SK-N-SH treated with all-trans-retinoic acid at 6 μM for 48 hours (cell line): ENCODE results near the gene SEC16A.

Experiments used
- ATAC-seq: fragments of 200-7000 bp; cut with Tn5 transposase; 3 replicates; pipeline ENCODE4 v1.9.1; 2020; ENCODE audit warnings: mild to moderate bottlenecking, moderate library complexity
- ARNTL ChIP-seq: fragments of 450-650 bp; formaldehyde crosslinking; IDR thresholded peaks from 2 replicates; pipeline ENCODE4 v1.5.0; 2020; ENCODE audit warnings: low read depth, mild to moderate bottlenecking, moderate library complexity, borderline replicate concordance
- BACH2 ChIP-seq: fragments of 250-450 bp; sonication (Bioruptor Pico); IDR thresholded peaks from 2 replicates; pipeline ENCODE4 v1.9.0; 2021; ENCODE audit warnings: mild to moderate bottlenecking, borderline replicate concordance
- CREB5 ChIP-seq: fragments of 250-450 bp; sonication (Bioruptor Pico); IDR thresholded peaks from 2 replicates; pipeline ENCODE4 v1.5.1; 2020; ENCODE audit warnings: low read depth, mild to moderate bottlenecking, moderate library complexity
- CSDC2 ChIP-seq: fragments of 250-450 bp; sonication (Bioruptor Pico); IDR thresholded peaks from 2 replicates; pipeline ENCODE4 v1.5.0; 2020; ENCODE audit warnings: mild to moderate bottlenecking, moderate library complexity
- CSRNP3 ChIP-seq: fragments of 250-450 bp; sonication (Bioruptor Pico); IDR thresholded peaks from 2 replicates; pipeline ENCODE4 v1.5.1; 2021; ENCODE audit warnings: mild to moderate bottlenecking, moderate library complexity
- ESRRG ChIP-seq: fragments of 250-450 bp; sonication (Bioruptor Pico); IDR thresholded peaks from 2 replicates; pipeline ENCODE4 v1.6.1; 2021; ENCODE audit warnings: mild to moderate bottlenecking
- GLIS3 ChIP-seq: fragments of 250-450 bp; sonication (Bioruptor Pico); IDR thresholded peaks from 2 replicates; pipeline ENCODE4 v1.5.0; 2020; ENCODE audit warnings: mild to moderate bottlenecking, moderate library complexity
- ISL1 ChIP-seq: fragments of 250-450 bp; sonication (Bioruptor Pico); IDR thresholded peaks from 2 replicates; pipeline ENCODE4 v2.1.2; 2022; ENCODE audit warnings: mild to moderate bottlenecking, moderate library complexity
- OSR1 ChIP-seq: fragments of 250-450 bp; sonication (Bioruptor Pico); IDR thresholded peaks from 2 replicates; pipeline ENCODE4 v1.8.0; 2022; ENCODE audit warnings: moderate library complexity, mild to moderate bottlenecking, inconsistent platforms
- PATZ1 ChIP-seq: fragments of 250-450 bp; sonication (Bioruptor Pico); IDR thresholded peaks from 2 replicates; pipeline ENCODE4 v1.8.0; 2020; ENCODE audit warnings: mild to moderate bottlenecking, moderate library complexity, borderline replicate concordance
- POU6F1 ChIP-seq: fragments of 250-450 bp; sonication (Bioruptor Pico); IDR thresholded peaks from 2 replicates; pipeline ENCODE4 v1.8.0; 2021; ENCODE audit warnings: low read depth, mild to moderate bottlenecking, moderate library complexity, borderline replicate concordance
- PPARA ChIP-seq: fragments of 250-450 bp; sonication (Bioruptor Pico); IDR thresholded peaks from 2 replicates; pipeline ENCODE4 v1.5.0; 2020; ENCODE audit warnings: mild to moderate bottlenecking, borderline replicate concordance
- RARB ChIP-seq: fragments of 250-450 bp; sonication (Bioruptor Pico); IDR thresholded peaks from 2 replicates; pipeline ENCODE4 v1.8.0; 2021; ENCODE audit warnings: mild to moderate bottlenecking, moderate library complexity
- SNAI2 ChIP-seq: fragments of 250-450 bp; sonication (Bioruptor Pico); IDR thresholded peaks from 2 replicates; pipeline ENCODE4 v1.5.0; 2020; ENCODE audit warnings: mild to moderate bottlenecking, moderate library complexity
- TCF4 ChIP-seq: fragments of 250-450 bp; sonication (Bioruptor Pico); IDR thresholded peaks from 2 replicates; pipeline ENCODE4 v1.8.0; 2021; ENCODE audit warnings: mild to moderate bottlenecking, moderate library complexity, borderline replicate concordance
- TOX ChIP-seq: fragments of 250-450 bp; sonication (Bioruptor Pico); IDR thresholded peaks from 2 replicates; pipeline ENCODE4 v1.8.0; 2021; ENCODE audit warnings: mild to moderate bottlenecking, moderate library complexity, borderline replicate concordance
- ZC3H10 ChIP-seq: fragments of 250-450 bp; sonication (Bioruptor Pico); IDR thresholded peaks from 2 replicates; pipeline ENCODE4 v1.5.1; 2021; ENCODE audit warnings: mild to moderate bottlenecking, moderate library complexity
- ZFP3 ChIP-seq: fragments of 250-450 bp; sonication (Bioruptor Pico); IDR thresholded peaks from 2 replicates; pipeline ENCODE4 v1.5.0; 2020; ENCODE audit warnings: mild to moderate bottlenecking, moderate library complexity
- ZFP30 ChIP-seq: fragments of 450-650 bp; formaldehyde crosslinking; IDR thresholded peaks from 2 replicates; pipeline ENCODE4 v1.5.0; 2022; ENCODE audit warnings: mild to moderate bottlenecking, moderate library complexity
- ZNF565 ChIP-seq: fragments of 450-650 bp; formaldehyde crosslinking; conservative IDR thresholded peaks from 2 replicates; pipeline ENCODE4 v1.5.0; 2020; ENCODE audit warnings: low read depth, mild to moderate bottlenecking, moderate library complexity
- ZNF8 ChIP-seq: fragments of 450-650 bp; formaldehyde crosslinking; IDR thresholded peaks from 2 replicates; pipeline ENCODE4 v1.5.0; 2020; ENCODE audit warnings: mild to moderate bottlenecking, moderate library complexity

Gene SEC16A

GRCh38 chr9:136486823-136487620 lies 4.2 kb upstream of the SEC16A start:
- TF ChIP-seq GLIS3 (CRISPR knock-in tag) (no peak), ZFP3 (CRISPR knock-in tag) (no peak), CSDC2 (no peak), ZNF565 (CRISPR knock-in tag) (no peak), TOX (CRISPR knock-in tag) (no peak), ESRRG (CRISPR knock-in tag) (no peak), PATZ1 (CRISPR knock-in tag) (no peak), ISL1 (CRISPR knock-in tag) (no peak), RARB (CRISPR knock-in tag) (no peak), ZNF8 (CRISPR knock-in tag) (no peak), TCF4 (CRISPR knock-in tag) (no peak), ZC3H10 (CRISPR knock-in tag) (no peak), OSR1 (CRISPR knock-in tag) (no peak), CREB5 (CRISPR knock-in tag) (no peak)
- TF ChIP-seq, all 23 proteins: peak for 0
- ATAC-seq, result no peak

- TF ChIP-seq ARNTL (CRISPR knock-in tag) (no peak), ZFP30 (CRISPR knock-in tag) (no peak), BACH2 (CRISPR knock-in tag) (no peak), PPARA (CRISPR knock-in tag) (no peak), SNAI2 (CRISPR knock-in tag) (no peak), ISL1 (CRISPR knock-in tag) (no peak), ESRRG (CRISPR knock-in tag) (no peak), CSRNP3 (no peak), ZNF565 (CRISPR knock-in tag) (no peak), ZC3H10 (CRISPR knock-in tag) (no peak), POU6F1 (CRISPR knock-in tag) (no peak), ZFP3 (CRISPR knock-in tag) (no peak)
- no peak for ATAC-seq
These were observed 3.3 kb upstream of the SEC16A start for GRCh38 chr9:136486131-136486530.

GRCh38 chr9:136485049-136486045 lies 2.5 kb upstream of the SEC16A start:
- ATAC-seq, result peak; percentile 70
- no peak for TF ChIP-seq POU6F1 (CRISPR knock-in tag)
